ENCODE results near the gene MSRB3.

DNA sequence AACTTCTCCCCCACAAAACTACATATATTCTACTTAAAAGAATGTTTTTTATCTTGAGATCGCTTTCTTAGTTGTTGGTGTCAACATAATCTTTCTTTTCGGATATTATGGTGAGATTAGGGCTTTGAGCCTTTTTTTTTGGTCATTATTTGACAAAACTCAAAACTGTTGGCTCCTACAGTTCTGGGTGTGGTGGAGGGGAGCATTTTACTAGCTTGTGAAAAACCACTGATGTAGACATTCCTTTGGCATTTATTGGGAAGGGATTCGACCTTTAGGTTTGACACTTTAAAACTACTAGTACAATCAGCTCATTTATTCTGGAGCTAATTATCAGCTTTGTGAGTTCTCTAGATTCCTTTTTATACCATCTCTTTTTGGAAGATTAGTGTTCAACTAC, 24.4 kb downstream of the MSRB3 start:
- TF ChIP-seq, protein P1, sequence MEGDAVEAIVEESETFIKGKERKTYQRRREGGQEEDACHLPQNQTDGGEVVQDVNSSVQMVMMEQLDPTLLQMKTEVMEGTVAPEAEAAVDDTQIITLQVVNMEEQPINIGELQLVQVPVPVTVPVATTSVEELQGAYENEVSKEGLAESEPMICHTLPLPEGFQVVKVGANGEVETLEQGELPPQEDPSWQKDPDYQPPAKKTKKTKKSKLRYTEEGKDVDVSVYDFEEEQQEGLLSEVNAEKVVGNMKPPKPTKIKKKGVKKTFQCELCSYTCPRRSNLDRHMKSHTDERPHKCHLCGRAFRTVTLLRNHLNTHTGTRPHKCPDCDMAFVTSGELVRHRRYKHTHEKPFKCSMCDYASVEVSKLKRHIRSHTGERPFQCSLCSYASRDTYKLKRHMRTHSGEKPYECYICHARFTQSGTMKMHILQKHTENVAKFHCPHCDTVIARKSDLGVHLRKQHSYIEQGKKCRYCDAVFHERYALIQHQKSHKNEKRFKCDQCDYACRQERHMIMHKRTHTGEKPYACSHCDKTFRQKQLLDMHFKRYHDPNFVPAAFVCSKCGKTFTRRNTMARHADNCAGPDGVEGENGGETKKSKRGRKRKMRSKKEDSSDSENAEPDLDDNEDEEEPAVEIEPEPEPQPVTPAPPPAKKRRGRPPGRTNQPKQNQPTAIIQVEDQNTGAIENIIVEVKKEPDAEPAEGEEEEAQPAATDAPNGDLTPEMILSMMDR (IDR thresholded peaks at IDR 0.05) = no peak
- TF ChIP-seq POLR2A (IDR thresholded peaks at IDR 0.05) (no peak), POLR2AphosphoS5 (IDR thresholded peaks at IDR 0.05) (no peak)

Data from breast epithelium (tissue), 3 donors.